Stimulated activated CD4-positive, alpha-beta T cell treated with anti-CD3 and anti-CD28 coated beads, TNF-alpha, amount 100 ng/mL, for 4 hours (primary cell): ENCODE results near the gene RAD9A.
"Not testable (repeated sequence)": the region's sequence is repeated elsewhere in the genome, so short reads cannot be mapped to it uniquely, and the experiment has no call there.

Source experiments
- DNase-seq, 3 experiments: peaks; one replicate each; pipeline ENCODE4 v3.0.0-alpha.2; 2020; ENCODE audit warnings: low read depth in 3 of 3

The RAD9A gene

GRCh38 chr11:67396587-67397389, 5.0 kb downstream of the RAD9A start:
- no peak for DNase-seq

- DNase-seq, result no peak
These were observed 5.8 kb downstream of the RAD9A start for GRCh38 chr11:67397536-67397935.

- DNase-seq, result no peak
These were observed 6.3 kb downstream of the RAD9A start for GRCh38 chr11:67397986-67398660.

GRCh38 chr11:67398661-67399563, 7.1 kb downstream of the RAD9A start:
- DNase-seq, result no peak

- DNase-seq, result no peak
These were observed 8.6 kb downstream of the RAD9A start for GRCh38 chr11:67400251-67400941.

GRCh38 chr11:67400942-67401494, 9.2 kb downstream of the RAD9A start:
- no peak for DNase-seq

- DNase-seq, result peak; percentile 85 to 90 (median 89)
These were observed 9.9 kb downstream of the RAD9A start, which contains the start of gene PPP1CA for GRCh38 chr11:67401495-67402191. PPP1CA (minus strand) TSS chr11:67401858; CDS start chr11:67401782, 76 bp downstream.

- DNase-seq, result not testable (repeated sequence)
These were observed 10.5 kb downstream of the RAD9A start for GRCh38 chr11:67402192-67402839.

GRCh38 chr11:67403085-67403484, 11.3 kb downstream of the RAD9A start:
- DNase-seq, result not testable (repeated sequence)

- no peak for DNase-seq
These were observed 12.9 kb downstream of the RAD9A start for GRCh38 chr11:67404515-67405195.

- DNase-seq, result no peak
These were observed 13.4 kb downstream of the RAD9A start for GRCh38 chr11:67405196-67405567.

GRCh38 chr11:67405688-67406339, 14.0 kb downstream of the RAD9A start:
- DNase-seq, result no peak

GRCh38 chr11:67406420-67406968, 14.7 kb downstream of the RAD9A start:
- DNase-seq, result no peak

GRCh38 chr11:67406969-67407687, 15.3 kb downstream of the RAD9A start:
- no peak for DNase-seq

- DNase-seq, result no peak
These were observed 15.9 kb downstream of the RAD9A start for GRCh38 chr11:67407688-67408163.

- DNase-seq, result no peak
These were observed 16.8 kb downstream of the RAD9A start for GRCh38 chr11:67408437-67409200.

GRCh38 chr11:67409261-67409666, 17.5 kb downstream of the RAD9A start:
- no peak for DNase-seq
